ENCODE results near the gene PBX1. TPM values are rescaled to one million over a fixed set of nuclear protein-coding genes. Genes with fewer than 3 reads are reported as not detected.

PBX1 gene
- total and polyA plus RNA-seq, 2 donors (not counting 3 experiments of a cell fraction or from before 2014, with no cell fraction given), result 10.7 to 24.1 TPM

- Histone ChIP-seq H3K27me3 (ENCODE audit: control insufficient read depth in 2 of 2, insufficient read depth in 2 of 2, low read length in 2 of 2) (no peaks in the 10 kb centered on the region), H3K9ac (replicated peaks; ENCODE audit: extremely low read depth, insufficient read depth, low read length) (no peak overlapping the region), H3K79me2 (ENCODE audit: control insufficient read depth, insufficient read depth, low read length) (no peaks in the 10 kb centered on the region), H2AFZ (ENCODE audit: low read depth, low read length) (no peak overlapping the region), H3K9me1 (replicated peaks; ENCODE audit: control insufficient read depth, extremely low read depth, insufficient read depth, low read length) (no peaks in the 10 kb centered on the region), H3K4me1 (ENCODE audit: control insufficient read depth, extremely low read depth, insufficient read depth, low read length) (no peaks in the 10 kb centered on the region), H3K4me3 (replicated peaks in 1 of 3; ENCODE audit: insufficient read depth in 1 of 3, low read depth in 1 of 3, low read length in 3 of 3) (no peak overlapping the region), H3K9me3 (replicated peaks; ENCODE audit: control insufficient read depth, insufficient read depth, low read length) (no peaks in the 10 kb centered on the region), H3K36me3 (ENCODE audit: control insufficient read depth in 2 of 2, extremely low read depth in 1 of 2, insufficient read depth in 2 of 2, low read length in 2 of 2) (no peaks in the 10 kb centered on the region), H3K4me2 (ENCODE audit: insufficient read depth, low read length) (no peak overlapping the region), H4K20me1 (replicated peaks; ENCODE audit: control insufficient read depth, extremely low read depth, insufficient read depth, low read length) (no peaks in the 10 kb centered on the region), H3K27ac (ENCODE audit: insufficient read depth, low read depth, low read length) (no peak overlapping the region)
- ChIA-PET POLR2A (no interaction called here), CTCF (no interaction called here)
- intact Hi-C loops (cut with micrococcal nuclease), result no loop called here
- dilution Hi-C loops (cut with MboI; ENCODE audit: extremely low pct_ligation_motif_present, low sequenced_read_pairs), result no loop called here
- TF ChIP-seq MAX (IDR thresholded peaks at IDR 0.05; ENCODE audit: insufficient read depth, insufficient read length) (no peak), POLR2A (IDR thresholded peaks at IDR 0.05; ENCODE audit: low read depth, low read length) (no peak), EZH2 (IDR thresholded peaks at IDR 0.05; ENCODE audit: borderline replicate concordance, low read depth, low read length, severe bottlenecking) (no peak), CTCF (IDR thresholded peaks at IDR 0.05; ENCODE audit: extremely low read depth in 1 of 2, insufficient read depth in 1 of 2, low read depth in 1 of 2, low read length in 2 of 2) (no peak), GATA2 (IDR thresholded peaks at IDR 0.05; ENCODE audit: insufficient read depth, insufficient read length, low read depth, low read length) (no peak)
- no peak for DNase-seq (ENCODE audit: low read depth, low spot score)
- no TSS peak for BruUV-seq (replicated peaks)
- FAIRE-seq, result no peak
These were observed 88.2 kb downstream of the PBX1 start for GRCh38 chr1:164647211-164647610.

- Histone ChIP-seq H3K4me1 (ENCODE audit: control insufficient read depth, extremely low read depth, insufficient read depth, low read length) (no peaks in the 10 kb centered on the region), H3K27ac (ENCODE audit: insufficient read depth, low read depth, low read length) (no peak overlapping the region), H3K36me3 (ENCODE audit: control insufficient read depth in 2 of 2, extremely low read depth in 1 of 2, insufficient read depth in 2 of 2, low read length in 2 of 2) (no peaks in the 10 kb centered on the region), H4K20me1 (replicated peaks; ENCODE audit: control insufficient read depth, extremely low read depth, insufficient read depth, low read length) (no peaks in the 10 kb centered on the region), H3K9ac (replicated peaks; ENCODE audit: extremely low read depth, insufficient read depth, low read length) (no peak overlapping the region), H2AFZ (ENCODE audit: low read depth, low read length) (no peak overlapping the region), H3K27me3 (ENCODE audit: control insufficient read depth in 2 of 2, insufficient read depth in 2 of 2, low read length in 2 of 2) (no peaks in the 10 kb centered on the region), H3K4me3 (replicated peaks in 1 of 3; ENCODE audit: insufficient read depth in 1 of 3, low read depth in 1 of 3, low read length in 3 of 3) (no peak overlapping the region), H3K9me1 (replicated peaks; ENCODE audit: control insufficient read depth, extremely low read depth, insufficient read depth, low read length) (no peaks in the 10 kb centered on the region), H3K9me3 (replicated peaks; ENCODE audit: control insufficient read depth, insufficient read depth, low read length) (no peaks in the 10 kb centered on the region), H3K79me2 (ENCODE audit: control insufficient read depth, insufficient read depth, low read length) (no peaks in the 10 kb centered on the region), H3K4me2 (ENCODE audit: insufficient read depth, low read length) (no peak overlapping the region)
- POLR2A ChIA-PET, result no interaction called here
- BruUV-seq (replicated peaks), result no TSS peak
- dilution Hi-C loops (cut with MboI; ENCODE audit: extremely low pct_ligation_motif_present, low sequenced_read_pairs), result no loop called here
- no peak for FAIRE-seq
- CTCF ChIA-PET, result interaction anchor here (1.1 kb wide), 1 partner anchor 139 kb away, joined by 3 read pairs; no protein-coding TSS in a partner anchor
- no peak for TF ChIP-seq EZH2 (IDR thresholded peaks at IDR 0.05; ENCODE audit: borderline replicate concordance, low read depth, low read length, severe bottlenecking)
- TF ChIP-seq POLR2A (IDR thresholded peaks at IDR 0.05; ENCODE audit: low read depth, low read length), result no peak
- no peak for TF ChIP-seq FOS (IDR thresholded peaks at IDR 0.05; ENCODE audit: borderline replicate concordance, insufficient read depth, low read length)
- TF ChIP-seq GATA2 (IDR thresholded peaks at IDR 0.05; ENCODE audit: insufficient read depth, insufficient read length, low read depth, low read length), result no peak
- no peak for TF ChIP-seq JUN (IDR thresholded peaks at IDR 0.05; ENCODE audit: borderline replicate concordance, insufficient read depth, insufficient read length, low read depth)
- no peak for TF ChIP-seq POLR2AphosphoS5 (IDR thresholded peaks at IDR 0.05; ENCODE audit: insufficient read depth, low read depth, low read length)
- no peak for TF ChIP-seq MAX (IDR thresholded peaks at IDR 0.05; ENCODE audit: insufficient read depth, insufficient read length)
- TF ChIP-seq MYC (IDR thresholded peaks at IDR 0.05; ENCODE audit: low read depth, low read length), result no peak
- no peak for TF ChIP-seq CTCF (IDR thresholded peaks at IDR 0.05; ENCODE audit: extremely low read depth in 1 of 2, insufficient read depth in 1 of 2, low read depth in 1 of 2, low read length in 2 of 2)
- intact Hi-C loops (cut with micrococcal nuclease), result no loop called here
- no peak for DNase-seq (ENCODE audit: low read depth, low spot score)
These were observed 89.7 kb downstream of the PBX1 start for GRCh38 chr1:164648636-164649035.
